ENCODE results near the gene AKAP17A.

Gene AKAP17A

GRCh38 chrX:1584237-1585011 is 7.0 kb upstream of the AKAP17A start:
- no peak for DNase-seq (ENCODE audit: low spot score)

GRCh38 chrX:1587161-1587560 is 4.2 kb upstream of the AKAP17A start:
- DNase-seq (ENCODE audit: low spot score): no peak

GRCh38 chrX:1589356-1590130 is 1.9 kb upstream of the AKAP17A start:
- no peak for DNase-seq (ENCODE audit: low spot score)

GRCh38 chrX:1591863-1592469 is 562 bp downstream of the AKAP17A start:
- DNase-seq (ENCODE audit: low spot score): peak; percentile 53

GRCh38 chrX:1592470-1593142 is 1.2 kb downstream of the AKAP17A start:
- DNase-seq (ENCODE audit: low spot score): peak; percentile 63

- DNase-seq (ENCODE audit: low spot score): no peak
Measured at GRCh38 chrX:1593286-1594271, 2.2 kb downstream of the AKAP17A start.

GRCh38 chrX:1595711-1596060 is 4.3 kb downstream of the AKAP17A start:
- DNase-seq (ENCODE audit: low spot score): no peak

GRCh38 chrX:1596676-1597344 is 5.4 kb downstream of the AKAP17A start:
- DNase-seq (ENCODE audit: low spot score): no peak

GRCh38 chrX:1597345-1598020 is 6.1 kb downstream of the AKAP17A start:
- no peak for DNase-seq (ENCODE audit: low spot score)

GRCh38 chrX:1598021-1598875 is 6.8 kb downstream of the AKAP17A start:
- DNase-seq (ENCODE audit: low spot score): no peak

GRCh38 chrX:1598876-1599790 is 7.7 kb downstream of the AKAP17A start:
- DNase-seq (ENCODE audit: low spot score): no peak

- peak; percentile 8 for DNase-seq (ENCODE audit: low spot score)
Measured at GRCh38 chrX:1599791-1600405, 8.5 kb downstream of the AKAP17A start.

GRCh38 chrX:1600406-1601050 is 9.1 kb downstream of the AKAP17A start:
- DNase-seq (ENCODE audit: low spot score): peak; percentile 6

GRCh38 chrX:1601051-1601767 is 9.8 kb downstream of the AKAP17A start:
- DNase-seq (ENCODE audit: low spot score): no peak

- no peak for DNase-seq (ENCODE audit: low spot score)
Measured at GRCh38 chrX:1601768-1602085, 10.3 kb downstream of the AKAP17A start.

GRCh38 chrX:1602299-1602698 is 10.9 kb downstream of the AKAP17A start:
- DNase-seq (ENCODE audit: low spot score): no peak

GRCh38 chrX:1606496-1606895 is 15.1 kb downstream of the AKAP17A start:
- DNase-seq (ENCODE audit: low spot score): no peak
